Loucy (cell line): ENCODE data around the gene RPAP2.
"Not testable (repeated sequence)": the region's sequence is repeated elsewhere in the genome, so short reads cannot be mapped to it uniquely, and the experiment has no call there.

ENCODE experiments used
- EZH2phosphoT487 ChIP-seq: fragments of 200-600 bp; IDR thresholded peaks from 2 replicates; pipeline ENCODE4 v1.6.1; 2018; ENCODE audit warnings: antibody characterized with exemption, mild to moderate bottlenecking, moderate library complexity, borderline replicate concordance
- TF ChIP-seq, protein P1 (sequence below): fragments of 200-600 bp; sonication (generic); conservative IDR thresholded peaks from 2 replicates; pipeline ENCODE4 v1.5.1; 2014; ENCODE audit warnings: mild to moderate bottlenecking, antibody characterized with exemption, low read length

GRCh38 chr1:92281411-92281810, 17.4 kb upstream of the RPAP2 start:
- TF ChIP-seq, protein P1, sequence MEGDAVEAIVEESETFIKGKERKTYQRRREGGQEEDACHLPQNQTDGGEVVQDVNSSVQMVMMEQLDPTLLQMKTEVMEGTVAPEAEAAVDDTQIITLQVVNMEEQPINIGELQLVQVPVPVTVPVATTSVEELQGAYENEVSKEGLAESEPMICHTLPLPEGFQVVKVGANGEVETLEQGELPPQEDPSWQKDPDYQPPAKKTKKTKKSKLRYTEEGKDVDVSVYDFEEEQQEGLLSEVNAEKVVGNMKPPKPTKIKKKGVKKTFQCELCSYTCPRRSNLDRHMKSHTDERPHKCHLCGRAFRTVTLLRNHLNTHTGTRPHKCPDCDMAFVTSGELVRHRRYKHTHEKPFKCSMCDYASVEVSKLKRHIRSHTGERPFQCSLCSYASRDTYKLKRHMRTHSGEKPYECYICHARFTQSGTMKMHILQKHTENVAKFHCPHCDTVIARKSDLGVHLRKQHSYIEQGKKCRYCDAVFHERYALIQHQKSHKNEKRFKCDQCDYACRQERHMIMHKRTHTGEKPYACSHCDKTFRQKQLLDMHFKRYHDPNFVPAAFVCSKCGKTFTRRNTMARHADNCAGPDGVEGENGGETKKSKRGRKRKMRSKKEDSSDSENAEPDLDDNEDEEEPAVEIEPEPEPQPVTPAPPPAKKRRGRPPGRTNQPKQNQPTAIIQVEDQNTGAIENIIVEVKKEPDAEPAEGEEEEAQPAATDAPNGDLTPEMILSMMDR: not testable (repeated sequence)
- TF ChIP-seq EZH2phosphoT487: not testable (repeated sequence)
